HG03442 (cell line): ENCODE results near the gene PHEX.

ENCODE experiments used
- ATAC-seq: cut with Tn5 transposase; IDR thresholded peaks from one replicate; pipeline ENCODE4 v1.9.1; 2021; ENCODE audit warnings: mild to moderate bottlenecking, moderate library complexity; ENCODE audit not compliant: unreplicated experiment

The PHEX gene

DNA sequence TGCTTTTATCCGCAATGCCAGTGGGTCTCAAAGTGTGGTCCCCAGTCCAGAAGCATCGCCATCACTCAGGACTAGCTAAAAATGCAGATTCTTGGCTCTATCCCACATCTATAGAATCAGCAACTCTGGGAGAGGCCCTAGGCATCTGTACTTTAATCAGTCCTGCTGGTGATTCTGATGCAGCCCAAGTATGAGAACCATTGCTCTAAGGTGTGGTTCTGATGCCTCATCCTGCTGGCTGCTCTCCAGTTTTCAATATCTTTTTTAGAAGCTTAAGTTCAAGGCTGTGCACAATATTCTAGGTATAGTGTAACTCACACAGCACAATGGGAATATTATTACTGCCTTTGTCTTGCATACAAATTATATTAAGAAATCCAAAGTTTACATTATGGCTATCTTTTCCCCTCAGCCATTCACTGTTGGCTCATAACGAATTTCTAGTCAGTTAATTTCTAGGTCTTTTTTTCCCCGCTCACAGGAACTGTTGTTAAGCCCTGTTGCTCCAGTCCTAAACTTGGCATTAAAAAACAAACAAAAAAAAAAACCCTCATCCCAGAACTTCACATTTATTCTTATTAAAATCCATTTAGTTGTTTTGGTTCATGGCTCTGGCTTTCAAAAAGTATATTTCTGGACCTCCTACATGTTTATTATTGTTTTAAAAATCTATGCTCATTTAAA lies 109.1 kb downstream of the PHEX start:
- no peak for ATAC-seq

DNA sequence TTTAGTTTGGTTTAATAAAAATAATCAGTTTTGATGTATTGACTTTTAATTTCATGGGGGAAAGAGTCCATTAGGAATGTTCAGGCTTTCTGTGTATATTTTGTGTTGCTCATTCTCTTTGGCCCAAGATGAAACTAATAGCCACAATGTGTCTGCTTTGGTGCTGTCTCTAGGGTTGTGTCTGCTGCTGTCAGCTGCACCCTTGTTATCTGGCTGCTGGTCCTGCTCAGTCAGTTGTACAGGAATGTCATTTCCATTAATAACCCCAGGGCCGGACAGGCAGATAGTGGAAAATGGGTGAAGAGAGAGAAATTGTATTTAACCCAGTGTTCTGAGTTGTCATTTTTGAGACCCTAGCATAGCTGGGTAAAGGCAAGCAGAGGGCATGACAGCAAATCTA lies 115.1 kb downstream of the PHEX start:
- ATAC-seq, result no peak

DNA sequence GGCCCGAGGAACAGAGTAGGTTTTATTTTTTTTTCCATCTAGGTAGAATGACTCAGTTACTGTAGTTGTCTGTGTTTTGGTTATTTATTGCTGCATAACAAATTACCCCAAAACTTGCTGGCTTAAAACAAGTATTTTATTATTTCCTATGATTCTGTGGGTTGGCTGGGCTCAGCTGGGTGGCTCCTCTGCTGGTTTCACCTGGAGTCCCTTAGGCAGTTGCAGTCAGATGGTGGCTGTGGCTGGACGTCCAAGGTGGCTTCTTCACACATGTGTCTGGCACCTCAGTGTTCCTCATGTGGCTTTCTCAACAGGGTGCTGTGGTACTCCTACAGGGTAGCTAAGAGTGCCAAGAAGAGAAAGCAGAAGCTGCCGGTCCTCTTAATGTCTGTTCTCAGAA lies 115.8 kb downstream of the PHEX start:
- ATAC-seq, result no peak

DNA sequence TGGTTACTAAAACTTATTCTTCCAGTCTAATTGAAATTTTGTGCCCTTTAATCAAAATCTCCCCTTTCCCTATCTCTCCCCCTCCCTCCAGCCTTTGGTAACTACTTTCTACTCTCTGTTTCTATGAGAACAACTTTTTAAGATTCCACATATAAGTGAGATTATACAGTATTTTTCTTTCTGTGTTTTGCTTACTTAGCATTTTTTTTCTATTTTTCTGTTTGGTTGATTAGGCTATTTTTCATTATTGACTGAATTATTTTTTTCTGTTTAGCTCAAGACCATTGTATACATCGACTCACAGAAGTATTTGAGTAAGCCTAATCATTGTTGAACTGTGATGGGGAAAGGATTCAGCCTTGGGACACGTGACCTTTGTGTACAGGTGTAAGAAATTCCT lies 116.4 kb downstream of the PHEX start:
- ATAC-seq, result no peak

DNA sequence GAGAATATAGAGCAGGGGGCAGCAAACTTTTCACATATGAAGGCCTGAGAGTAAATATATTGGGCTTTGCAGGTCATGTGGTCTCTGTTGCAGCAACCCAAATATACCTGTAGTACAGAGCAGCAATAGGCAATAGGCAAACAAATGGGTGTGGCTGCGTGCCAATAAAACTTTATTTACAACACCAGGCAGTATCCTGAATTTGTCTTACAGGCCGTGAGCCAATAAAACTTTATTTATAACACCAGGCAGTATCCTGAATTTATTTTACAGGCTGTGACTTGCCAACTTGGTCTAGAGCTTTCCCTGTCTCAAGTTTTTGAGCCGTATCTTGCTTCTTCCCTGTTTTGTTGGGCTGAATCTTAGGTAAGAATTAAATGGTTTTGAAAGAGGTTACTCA lies 118.2 kb downstream of the PHEX start:
- no peak for ATAC-seq

DNA sequence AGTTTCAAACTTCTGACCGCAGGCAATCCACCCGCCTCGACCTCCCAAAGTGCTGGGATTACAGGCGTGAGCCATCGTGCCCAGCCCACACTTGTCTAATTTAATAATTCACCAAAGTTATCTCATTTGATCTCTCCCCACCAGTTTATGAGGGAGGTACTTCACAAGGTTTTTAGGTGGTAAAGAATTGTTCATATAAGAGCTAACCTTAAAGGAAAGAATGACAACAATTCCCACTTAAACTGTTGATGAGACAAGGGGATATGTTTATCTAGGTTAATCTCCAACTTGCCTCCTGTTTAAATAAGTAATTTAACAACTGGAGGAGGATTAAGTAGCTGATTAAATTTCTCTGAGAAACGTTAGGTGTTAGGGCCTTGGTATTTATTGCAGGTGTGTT lies 123.0 kb downstream of the PHEX start:
- no peak for ATAC-seq

DNA sequence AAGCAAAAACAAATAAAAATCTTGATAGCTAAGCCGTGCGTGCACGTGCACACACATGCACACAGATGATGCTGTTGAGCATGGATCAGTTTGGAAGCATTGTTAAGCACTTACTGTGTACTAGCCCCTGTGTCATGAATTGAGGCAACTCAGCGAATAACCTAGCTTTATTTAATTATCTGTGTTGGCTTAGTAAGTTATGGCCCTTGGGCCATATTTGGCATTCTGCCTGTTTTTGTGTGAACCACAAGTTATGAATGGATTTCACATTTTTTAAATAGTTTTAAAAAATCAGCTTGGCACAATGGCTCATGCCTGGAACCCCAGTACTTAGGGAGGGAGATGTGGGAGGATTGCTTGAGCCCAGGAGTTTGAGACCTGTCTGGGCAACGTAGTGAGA lies 126.9 kb downstream of the PHEX start:
- ATAC-seq, result no peak

DNA sequence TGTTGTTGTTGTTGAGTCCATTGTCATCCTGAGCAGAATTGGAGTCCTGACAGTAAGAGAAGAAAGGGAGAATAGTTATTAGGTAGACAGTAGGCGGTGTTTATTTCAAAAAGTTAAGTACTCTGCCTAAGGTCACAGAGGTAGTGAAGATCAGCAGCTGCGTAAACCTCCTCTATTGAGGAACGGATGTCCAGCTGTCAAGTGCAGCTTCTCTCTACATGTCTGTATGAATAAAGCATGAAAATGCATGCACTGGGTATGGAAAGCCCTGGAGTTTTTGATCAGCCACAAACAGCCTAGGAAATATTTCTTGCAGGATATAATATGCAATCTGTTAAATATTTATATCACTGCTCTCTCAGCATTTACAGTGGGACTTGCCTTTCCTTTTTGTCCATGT lies 131.2 kb downstream of the PHEX start:
- ATAC-seq, result no peak

DNA sequence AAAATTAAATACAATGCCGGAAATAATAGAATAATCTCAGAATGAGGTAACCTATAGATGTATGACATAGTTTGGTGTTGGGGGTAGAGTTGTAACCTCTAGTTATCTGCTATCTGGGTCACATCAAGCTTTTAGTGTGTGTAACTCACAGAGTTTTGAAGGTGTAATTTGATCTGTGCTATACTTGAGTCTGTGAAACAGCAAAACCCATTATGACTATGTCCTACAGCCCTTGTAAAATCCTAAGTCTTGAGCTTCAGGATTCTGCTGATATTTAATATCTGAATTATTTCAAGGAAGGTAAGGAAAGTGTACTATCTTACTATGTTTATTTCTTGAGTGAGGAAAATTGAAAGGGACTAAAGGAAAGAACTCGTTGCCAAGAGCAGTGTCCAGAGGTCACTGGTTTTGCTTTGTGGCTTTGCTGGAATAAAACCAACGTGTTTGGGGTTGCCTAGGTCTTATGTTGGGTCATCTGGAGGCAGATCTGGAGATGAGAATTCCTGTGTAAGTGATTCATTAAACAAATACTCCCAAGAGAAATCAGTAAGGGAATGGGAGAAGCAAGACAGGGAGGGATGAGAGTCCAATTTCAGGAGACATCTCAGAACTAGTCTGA lies 132.8 kb downstream of the PHEX start:
- ATAC-seq, result no peak

DNA sequence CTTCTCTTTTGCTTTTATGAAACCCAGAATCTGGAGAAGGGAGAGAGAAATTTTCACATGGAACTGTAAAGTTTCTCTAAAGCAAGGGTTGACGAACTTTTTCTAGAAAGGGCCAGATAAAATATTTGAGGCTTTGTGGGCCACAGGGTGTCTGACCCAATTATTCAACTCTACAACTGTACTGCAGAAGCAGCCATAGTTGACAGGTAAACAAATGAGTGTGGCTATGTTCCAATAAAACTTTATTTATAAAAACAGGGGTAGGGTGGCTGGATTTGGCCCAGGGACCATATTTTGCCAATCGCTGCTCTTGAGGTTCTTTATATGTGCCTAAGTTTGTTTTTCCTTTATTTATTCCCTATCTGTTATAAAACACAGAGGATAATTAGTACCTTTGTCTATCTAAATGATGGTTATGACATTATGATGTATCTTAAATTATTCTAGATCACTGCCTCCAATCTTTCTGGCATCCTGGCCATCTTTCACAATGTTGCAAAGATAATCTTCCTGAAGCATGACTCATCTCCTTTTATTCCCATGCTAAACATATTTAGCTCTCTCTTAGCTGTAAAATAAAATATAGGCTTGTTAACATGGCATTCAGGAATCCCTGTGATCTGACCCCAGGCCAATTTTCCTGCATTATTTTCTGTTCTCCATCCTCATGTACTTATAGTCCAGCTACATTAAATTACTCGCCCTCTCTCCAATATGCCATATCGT lies 133.8 kb downstream of the PHEX start:
- ATAC-seq, result no peak

DNA sequence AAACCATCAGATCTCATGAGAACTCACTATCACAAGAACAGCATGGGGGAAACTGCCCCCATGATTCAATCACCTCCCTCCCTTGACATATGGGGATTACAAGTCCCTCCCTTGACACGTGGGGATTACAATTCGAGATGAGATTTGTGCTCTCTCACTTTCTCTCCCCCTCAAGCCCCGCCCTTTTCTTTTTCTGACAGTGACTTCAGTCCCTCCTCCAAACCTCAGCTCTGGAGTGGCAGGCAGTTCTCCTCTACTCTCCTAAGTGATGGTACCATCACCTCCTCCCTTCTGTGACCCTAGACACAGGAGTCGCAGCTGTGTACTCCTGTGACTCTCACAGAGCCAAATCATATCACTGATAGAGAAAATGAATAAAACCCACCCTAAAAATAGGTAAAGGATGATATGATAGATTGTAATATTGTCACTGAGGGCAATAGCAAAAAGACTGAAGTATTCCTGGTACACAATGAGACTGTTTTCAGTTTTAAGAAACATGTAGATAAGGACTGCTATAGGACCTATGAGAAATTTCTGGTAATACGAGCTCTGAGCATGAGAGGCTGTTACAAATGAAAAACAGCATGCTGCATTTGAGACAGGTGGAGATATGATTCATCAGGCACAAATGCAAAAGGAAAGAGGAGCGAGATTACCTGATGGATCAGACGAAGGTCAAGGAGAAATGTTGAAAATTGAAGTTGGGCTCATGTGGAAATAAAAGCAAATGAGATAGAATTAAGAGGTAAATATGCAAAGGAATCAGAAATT lies 139.3 kb downstream of the PHEX start:
- no peak for ATAC-seq

DNA sequence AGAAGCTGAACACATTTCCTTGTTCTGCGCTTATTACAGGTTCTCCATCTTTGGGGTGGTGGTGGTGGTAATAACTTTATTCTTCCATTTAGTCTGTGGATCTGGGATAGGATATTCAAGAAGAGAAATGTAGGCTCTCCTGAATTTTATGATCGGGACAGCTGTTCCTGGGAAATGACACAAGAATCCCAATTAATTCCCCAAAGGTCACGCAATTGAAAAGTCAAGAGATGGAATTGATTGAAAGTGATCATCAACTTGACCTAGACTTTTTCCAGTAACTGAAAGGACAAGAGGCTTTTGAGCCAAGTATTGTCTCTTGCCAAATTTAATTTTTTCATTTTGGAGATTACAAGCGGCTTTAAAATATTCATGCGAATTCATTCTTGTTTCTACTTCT lies 141.8 kb downstream of the PHEX start:
- no peak for ATAC-seq

DNA sequence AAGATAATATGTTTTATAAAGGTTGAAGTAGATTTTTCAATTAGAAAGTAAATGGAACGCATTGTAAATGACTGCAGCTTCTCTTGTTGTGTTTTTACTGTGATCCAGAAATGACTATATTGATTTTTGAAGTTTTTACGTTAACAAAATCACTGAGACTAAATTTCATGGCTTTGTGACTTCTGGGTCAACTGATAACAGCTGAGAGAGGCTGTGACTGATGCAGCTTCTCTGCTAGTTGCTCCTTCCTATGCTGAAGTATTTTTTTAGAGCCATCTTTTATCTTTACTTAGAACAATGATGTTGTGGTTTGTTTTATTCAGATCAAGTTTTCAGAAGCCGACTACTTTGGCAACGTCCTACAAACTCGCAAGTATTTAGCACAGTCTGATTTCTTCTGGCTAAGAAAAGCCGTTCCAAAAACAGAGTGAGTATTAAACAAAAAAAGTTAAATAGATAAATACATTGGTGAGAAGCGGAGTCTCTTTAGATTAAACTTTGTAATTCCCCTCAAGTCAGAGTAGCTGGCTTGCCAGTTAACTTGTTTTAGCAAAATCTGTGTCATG lies 145.9 kb downstream of the PHEX start:
- no peak for ATAC-seq

DNA sequence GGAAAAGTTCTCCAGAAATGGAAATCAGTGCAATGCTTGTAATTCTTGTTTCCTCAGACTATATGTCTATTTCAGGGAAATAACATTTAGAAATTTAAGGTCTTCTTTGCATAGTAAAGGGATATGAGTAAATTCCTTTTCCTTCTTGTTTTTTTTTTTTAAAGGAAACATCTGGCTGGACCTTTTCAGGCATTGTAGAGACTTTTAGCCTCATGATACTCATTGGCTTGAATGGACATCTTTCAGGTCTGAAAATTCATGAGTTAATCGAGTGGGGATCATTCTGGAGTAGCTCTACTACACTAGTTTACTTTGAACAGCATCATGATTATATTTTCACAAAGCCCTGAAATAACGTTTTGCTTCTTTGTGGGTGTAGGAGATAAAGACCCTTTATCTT lies 152.0 kb downstream of the PHEX start:
- no peak for ATAC-seq

DNA sequence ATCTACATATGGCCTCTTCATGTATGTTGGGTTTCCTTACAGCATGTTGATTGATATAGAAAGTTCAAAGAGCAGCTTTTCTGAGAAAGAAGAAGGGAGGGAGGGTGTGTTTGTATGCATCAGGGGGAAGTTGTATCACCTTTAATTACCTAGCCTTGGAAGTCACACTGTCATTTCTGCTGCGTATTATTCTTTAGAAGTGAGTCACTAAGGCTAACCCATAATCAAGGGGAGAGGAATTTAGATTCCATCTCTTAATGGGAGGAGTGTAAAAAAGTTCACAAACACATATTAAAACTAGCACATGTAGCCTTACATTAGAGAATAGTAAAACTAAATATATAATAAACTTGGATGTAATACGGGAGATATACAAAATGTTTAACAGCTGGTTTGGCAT lies 154.0 kb downstream of the PHEX start:
- ATAC-seq, result no peak

DNA sequence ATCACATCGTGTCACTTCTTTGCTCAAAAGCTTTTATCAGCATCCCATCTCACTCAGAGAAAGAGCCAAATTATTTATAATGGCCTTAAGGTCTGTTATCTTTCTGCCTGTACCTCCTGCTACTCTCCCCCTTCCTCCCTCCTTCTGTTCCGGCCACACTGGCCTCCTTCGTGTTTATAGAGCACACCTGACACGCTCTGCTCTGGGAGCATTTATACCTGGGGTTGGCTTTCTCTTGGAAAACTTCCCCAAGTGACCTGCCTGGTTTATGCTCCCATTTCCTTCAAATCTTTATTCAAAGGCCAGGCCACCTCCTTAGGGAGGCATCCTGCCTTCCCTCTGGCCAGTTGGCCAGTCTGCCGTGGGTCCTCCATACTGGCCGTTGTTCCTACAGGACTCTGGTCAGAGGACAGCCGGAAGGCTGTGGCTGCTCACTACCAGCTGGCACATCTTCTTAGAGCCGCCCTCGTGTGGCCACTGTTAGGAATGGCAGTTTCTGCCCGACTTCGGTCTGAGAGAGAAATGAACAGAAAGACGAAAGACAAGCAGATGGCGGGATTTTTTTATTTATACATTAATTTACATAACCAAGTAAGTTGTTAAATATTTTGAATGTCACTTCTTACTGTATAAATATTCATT lies 160.4 kb downstream of the PHEX start:
- peak; percentile 94 for ATAC-seq

DNA sequence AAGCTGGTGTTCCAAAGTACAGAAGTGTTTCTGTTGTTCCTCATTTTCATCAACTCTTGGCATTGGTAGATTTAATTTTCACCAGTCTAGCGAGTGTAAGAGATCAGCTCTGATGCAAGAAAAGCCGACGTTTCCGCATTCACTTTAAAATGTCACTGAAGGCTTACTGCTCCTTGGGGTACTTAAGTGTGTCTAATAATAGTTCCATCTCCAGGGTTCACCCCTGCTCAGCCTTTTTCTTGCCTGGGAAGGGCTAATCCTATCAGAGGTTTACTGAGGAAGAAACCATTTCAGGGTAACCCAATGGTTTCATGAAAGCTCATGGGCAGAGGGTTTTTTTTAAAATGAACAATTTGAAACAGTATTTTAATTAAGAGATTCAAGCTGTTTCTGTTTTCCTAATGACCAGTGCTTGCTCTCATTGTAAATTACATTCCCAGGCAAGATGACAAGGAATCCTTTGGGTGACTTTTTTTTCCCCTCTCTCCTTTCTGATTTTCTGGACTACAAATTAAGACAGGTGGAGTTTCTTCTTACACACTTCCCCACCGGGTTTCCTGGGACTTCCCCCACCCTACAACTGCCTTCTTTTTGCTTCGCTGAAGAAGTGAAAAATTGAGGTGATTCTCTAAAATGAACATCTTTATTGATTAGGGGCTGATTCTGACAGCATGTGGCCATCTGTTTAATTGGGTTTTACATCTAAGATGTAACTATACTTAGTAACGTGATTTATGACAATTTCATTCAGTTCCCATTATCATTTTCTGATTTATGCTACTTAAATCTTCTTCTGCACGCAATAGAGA lies 161.9 kb downstream of the PHEX start:
- ATAC-seq, result no peak

DNA sequence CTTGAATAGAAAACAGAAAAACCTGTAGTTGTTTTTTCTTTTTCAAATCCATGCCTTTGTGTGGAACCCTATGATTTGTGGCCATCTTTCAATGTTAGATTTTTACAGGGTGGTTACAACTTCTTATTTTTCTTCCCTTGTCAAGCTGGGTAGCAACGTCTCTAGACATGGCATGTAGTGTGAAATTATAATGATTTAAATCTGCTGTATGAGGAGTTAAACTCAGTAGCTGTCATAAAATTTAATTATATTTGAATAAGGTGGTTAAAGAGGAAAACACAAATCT lies 162.5 kb downstream of the PHEX start:
- ATAC-seq, result no peak

DNA sequence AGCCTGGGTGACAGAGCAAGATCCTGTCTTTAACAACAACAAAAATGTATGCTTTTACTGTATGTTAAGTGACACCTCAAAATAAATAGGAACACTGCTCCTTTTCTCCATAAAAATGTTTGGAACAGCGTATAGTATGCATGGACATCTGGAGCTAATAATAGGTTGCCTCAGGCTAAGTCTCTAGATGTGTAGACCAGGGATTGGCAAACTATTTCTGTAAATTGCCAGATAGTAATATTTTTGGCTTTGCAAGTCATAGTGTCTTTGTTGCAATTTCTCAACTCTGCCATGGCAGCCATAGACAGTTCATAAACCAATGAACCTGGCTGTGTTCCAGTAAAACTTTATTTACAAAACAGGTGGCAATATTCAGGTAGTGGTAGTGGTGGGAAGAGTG lies 164.0 kb downstream of the PHEX start:
- ATAC-seq, result no peak

DNA sequence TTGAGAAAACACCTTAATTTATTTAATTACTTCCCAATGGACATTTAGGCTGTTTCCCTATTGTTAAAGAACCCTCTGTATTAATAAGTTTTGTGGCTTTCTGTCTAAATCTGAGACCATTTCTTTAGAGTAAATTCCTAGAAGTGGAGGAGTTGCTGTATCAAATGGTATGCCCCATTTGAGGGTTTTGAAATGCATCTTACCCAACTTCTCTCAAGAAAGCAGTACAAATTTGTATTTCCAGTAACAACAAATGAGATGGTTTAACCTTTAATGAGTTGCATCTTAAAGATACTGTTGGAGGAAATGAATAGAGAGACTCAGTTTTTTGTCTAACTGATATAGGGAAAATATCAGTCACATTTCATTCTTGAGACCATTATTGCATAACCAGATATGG lies 170.1 kb downstream of the PHEX start:
- ATAC-seq, result no peak
